Measurements from ENCODE around the gene DIPK1B.
A peak's percentile ranks its signal among the peaks of the same experiment; 100 is the strongest.

DIPK1B gene

DNA sequence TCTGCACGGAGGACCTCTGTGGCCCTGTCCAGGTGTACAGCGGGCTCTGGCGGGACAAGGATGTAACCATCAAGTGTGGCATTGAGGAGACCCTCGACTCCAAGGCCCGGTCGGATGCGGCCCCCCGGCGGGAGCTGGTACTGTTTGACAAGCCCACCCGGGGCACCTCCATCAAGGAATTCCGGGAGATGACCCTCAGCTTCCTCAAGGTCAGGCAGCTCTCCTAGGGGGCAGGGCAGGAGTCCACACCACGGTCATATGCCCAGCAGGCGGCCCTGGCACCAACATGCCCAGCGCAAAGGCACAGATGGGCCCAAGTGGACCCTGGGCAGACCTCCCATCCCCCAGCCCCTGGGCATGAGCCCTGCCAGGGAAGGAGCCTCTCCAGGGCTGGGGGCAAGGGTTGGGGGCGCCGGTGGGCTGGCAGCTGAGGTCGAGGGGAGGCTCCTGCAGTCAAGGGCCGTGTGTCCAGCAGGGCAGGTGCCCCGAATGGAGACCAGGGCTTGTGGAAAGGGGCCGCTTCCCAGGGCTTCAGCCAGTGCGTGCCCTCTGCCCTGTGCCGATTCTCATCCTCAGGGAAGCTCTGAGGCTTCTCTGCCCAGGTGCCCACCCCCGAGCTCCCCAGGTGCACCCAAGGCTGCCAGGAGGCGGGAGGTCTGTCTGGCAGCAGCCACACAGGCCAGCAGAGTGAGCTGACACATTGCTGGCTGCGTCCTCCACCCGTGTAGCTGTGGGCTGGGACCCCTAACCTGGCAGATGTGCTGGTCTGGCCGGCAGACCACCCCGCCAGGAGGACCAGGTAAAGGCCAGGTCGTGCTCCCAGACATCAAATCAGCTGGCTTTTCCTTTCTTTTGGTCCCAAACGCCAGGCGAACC is 10.0 kb downstream of the DIPK1B start:
- Histone ChIP-seq H3K27ac (ENCODE audit: extremely low read depth, low read depth, low read length) (no peak overlapping the region), H3K4me1 (ENCODE audit: control insufficient read depth, insufficient read depth, low read length) (no peaks in the 10 kb centered on the region; the same call in 1 of the 2 replicates), H3K4me3 (ENCODE audit: low read depth, low read length) (no peak overlapping the region), H3K9me3 (ENCODE audit: control insufficient read depth, insufficient read depth, low read depth, low read length) (no peaks in the 10 kb centered on the region), H3K36me3 (ENCODE audit: control insufficient read depth in 2 of 2, insufficient read depth in 1 of 2, low read length in 2 of 2) (peaks cover 0 to 74% of the 10 kb centered on the region in 2 experiments; a peak in 2 of 3 replicates)
- CTCF ChIA-PET, result interaction anchor here (0.6 to 1.6 kb wide), 2 partner anchors 28 to 36 kb away, joined by 3 to 4 read pairs; partner anchors contain the start of gene LCN8
- POLR2A ChIA-PET, result interaction anchor here (3.8 kb wide), 1 partner anchor 9 kb away, joined by 25 read pairs; the partner anchor contains the start of gene DIPK1B
- TF ChIP-seq ZNF248 (tag by site-specific recombination; IDR thresholded peaks at IDR 0.05) (no peak), ZNF140 (tag by site-specific recombination; IDR thresholded peaks at IDR 0.05) (no peak), SP7 (tag by site-specific recombination; IDR thresholded peaks at IDR 0.05) (no peak), ZNF837 (tag by site-specific recombination; IDR thresholded peaks at IDR 0.05) (no peak), ZNF24 (tag by site-specific recombination; IDR thresholded peaks at IDR 0.05) (no peak), ZNF571 (tag by site-specific recombination; IDR thresholded peaks at IDR 0.05) (no peak), ZNF239 (tag by site-specific recombination; IDR thresholded peaks at IDR 0.05) (no peak), ZNF366 (tag by site-specific recombination; conservative IDR thresholded peaks at IDR 0.05) (no peak), ZNF670 (tag by site-specific recombination; IDR thresholded peaks at IDR 0.05; ENCODE audit: low read depth) (no peak), KLF7 (tag by site-specific recombination; IDR thresholded peaks at IDR 0.05; ENCODE audit: borderline replicate concordance) (no peak), ZNF223 (tag by site-specific recombination; IDR thresholded peaks at IDR 0.05) (no peak), ZIC2 (tag by site-specific recombination; IDR thresholded peaks at IDR 0.05) (no peak), BCL11B (tag by site-specific recombination; IDR thresholded peaks at IDR 0.05; ENCODE audit: low read depth) (peak; percentile 48; the same call in 1 of the 2 replicates), BCL11A (tag by site-specific recombination; IDR thresholded peaks at IDR 0.05; ENCODE audit: low read depth) (0 out of 2 replicates have a peak, but pooled peaks have one; percentile 10), ZNF792 (tag by site-specific recombination; IDR thresholded peaks at IDR 0.05) (no peak), ZNF530 (tag by site-specific recombination; IDR thresholded peaks at IDR 0.05; ENCODE audit: low read depth) (no peak), ZNF626 (tag by site-specific recombination; IDR thresholded peaks at IDR 0.05) (no peak)
- TF ChIP-seq, protein P1, sequence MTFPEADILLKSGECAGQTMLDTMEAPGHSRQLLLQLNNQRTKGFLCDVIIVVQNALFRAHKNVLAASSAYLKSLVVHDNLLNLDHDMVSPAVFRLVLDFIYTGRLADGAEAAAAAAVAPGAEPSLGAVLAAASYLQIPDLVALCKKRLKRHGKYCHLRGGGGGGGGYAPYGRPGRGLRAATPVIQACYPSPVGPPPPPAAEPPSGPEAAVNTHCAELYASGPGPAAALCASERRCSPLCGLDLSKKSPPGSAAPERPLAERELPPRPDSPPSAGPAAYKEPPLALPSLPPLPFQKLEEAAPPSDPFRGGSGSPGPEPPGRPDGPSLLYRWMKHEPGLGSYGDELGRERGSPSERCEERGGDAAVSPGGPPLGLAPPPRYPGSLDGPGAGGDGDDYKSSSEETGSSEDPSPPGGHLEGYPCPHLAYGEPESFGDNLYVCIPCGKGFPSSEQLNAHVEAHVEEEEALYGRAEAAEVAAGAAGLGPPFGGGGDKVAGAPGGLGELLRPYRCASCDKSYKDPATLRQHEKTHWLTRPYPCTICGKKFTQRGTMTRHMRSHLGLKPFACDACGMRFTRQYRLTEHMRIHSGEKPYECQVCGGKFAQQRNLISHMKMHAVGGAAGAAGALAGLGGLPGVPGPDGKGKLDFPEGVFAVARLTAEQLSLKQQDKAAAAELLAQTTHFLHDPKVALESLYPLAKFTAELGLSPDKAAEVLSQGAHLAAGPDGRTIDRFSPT (tag by site-specific recombination; IDR thresholded peaks at IDR 0.05), result peak; percentile 81; the same call in 1 of the 2 replicates

DNA sequence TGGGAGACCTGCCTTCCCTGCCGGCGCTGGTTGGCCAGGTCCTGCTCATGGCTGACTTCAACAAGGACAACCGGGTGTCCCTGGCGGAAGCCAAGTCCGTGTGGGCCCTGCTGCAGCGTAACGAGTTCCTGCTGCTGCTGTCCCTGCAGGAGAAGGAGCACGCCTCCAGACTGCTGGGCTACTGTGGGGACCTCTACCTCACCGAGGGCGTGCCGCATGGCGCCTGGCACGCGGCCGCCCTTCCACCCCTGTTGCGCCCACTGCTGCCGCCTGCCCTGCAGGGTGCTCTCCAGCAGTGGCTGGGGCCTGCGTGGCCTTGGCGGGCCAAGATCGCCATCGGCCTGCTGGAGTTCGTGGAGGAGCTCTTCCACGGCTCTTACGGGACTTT is 10.6 kb downstream of the DIPK1B start:
- H3K9me3 ChIP-seq (ENCODE audit: control insufficient read depth, insufficient read depth, low read depth, low read length), result no peaks in the 10 kb centered on the region
- no peak overlapping the region for H3K4me3 ChIP-seq (ENCODE audit: low read depth, low read length)
- peaks cover 0 to 71% of the 10 kb centered on the region in 2 experiments; a peak in 2 of 3 replicates for H3K36me3 ChIP-seq (ENCODE audit: control insufficient read depth in 2 of 2, insufficient read depth in 1 of 2, low read length in 2 of 2)
- no peak overlapping the region for H3K27ac ChIP-seq (ENCODE audit: extremely low read depth, low read depth, low read length)
- ChIA-PET CTCF (interaction anchor here (0.6 to 1.6 kb wide), 2 partner anchors 27 to 36 kb away, joined by 3 to 4 read pairs; partner anchors contain the start of gene LCN8), POLR2A (interaction anchor here (3.8 kb wide), 1 partner anchor 9 kb away, joined by 25 read pairs; the partner anchor contains the start of gene DIPK1B)
- H3K4me1 ChIP-seq (ENCODE audit: control insufficient read depth, insufficient read depth, low read length), result no peaks in the 10 kb centered on the region; the same call in 1 of the 2 replicates
- TF ChIP-seq ZEB2 (tag by site-specific recombination; IDR thresholded peaks at IDR 0.05), result 0 out of 2 replicates have a peak, but pooled peaks have one; percentile 31
- TF ChIP-seq MZF1 (tag by site-specific recombination; IDR thresholded peaks at IDR 0.05; ENCODE audit: borderline replicate concordance), result no peak
- no peak for TF ChIP-seq ZNF654 (tag by site-specific recombination; IDR thresholded peaks at IDR 0.05; ENCODE audit: low read depth)
- no peak for TF ChIP-seq KLF16 (tag by site-specific recombination; IDR thresholded peaks at IDR 0.05)
- TF ChIP-seq, protein P2, sequence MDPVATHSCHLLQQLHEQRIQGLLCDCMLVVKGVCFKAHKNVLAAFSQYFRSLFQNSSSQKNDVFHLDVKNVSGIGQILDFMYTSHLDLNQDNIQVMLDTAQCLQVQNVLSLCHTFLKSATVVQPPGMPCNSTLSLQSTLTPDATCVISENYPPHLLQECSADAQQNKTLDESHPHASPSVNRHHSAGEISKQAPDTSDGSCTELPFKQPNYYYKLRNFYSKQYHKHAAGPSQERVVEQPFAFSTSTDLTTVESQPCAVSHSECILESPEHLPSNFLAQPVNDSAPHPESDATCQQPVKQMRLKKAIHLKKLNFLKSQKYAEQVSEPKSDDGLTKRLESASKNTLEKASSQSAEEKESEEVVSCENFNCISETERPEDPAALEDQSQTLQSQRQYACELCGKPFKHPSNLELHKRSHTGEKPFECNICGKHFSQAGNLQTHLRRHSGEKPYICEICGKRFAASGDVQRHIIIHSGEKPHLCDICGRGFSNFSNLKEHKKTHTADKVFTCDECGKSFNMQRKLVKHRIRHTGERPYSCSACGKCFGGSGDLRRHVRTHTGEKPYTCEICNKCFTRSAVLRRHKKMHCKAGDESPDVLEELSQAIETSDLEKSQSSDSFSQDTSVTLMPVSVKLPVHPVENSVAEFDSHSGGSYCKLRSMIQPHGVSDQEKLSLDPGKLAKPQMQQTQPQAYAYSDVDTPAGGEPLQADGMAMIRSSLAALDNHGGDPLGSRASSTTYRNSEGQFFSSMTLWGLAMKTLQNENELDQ (tag by site-specific recombination; IDR thresholded peaks at IDR 0.05; ENCODE audit: low read depth), result no peak
- TF ChIP-seq ZNF24 (tag by site-specific recombination; IDR thresholded peaks at IDR 0.05), result no peak
- TF ChIP-seq ZNF548 (tag by site-specific recombination; IDR thresholded peaks at IDR 0.05), result no peak
- TF ChIP-seq EGR2 (tag by site-specific recombination; IDR thresholded peaks at IDR 0.05; ENCODE audit: low read depth), result peak; percentile 67
- TF ChIP-seq, protein P3, sequence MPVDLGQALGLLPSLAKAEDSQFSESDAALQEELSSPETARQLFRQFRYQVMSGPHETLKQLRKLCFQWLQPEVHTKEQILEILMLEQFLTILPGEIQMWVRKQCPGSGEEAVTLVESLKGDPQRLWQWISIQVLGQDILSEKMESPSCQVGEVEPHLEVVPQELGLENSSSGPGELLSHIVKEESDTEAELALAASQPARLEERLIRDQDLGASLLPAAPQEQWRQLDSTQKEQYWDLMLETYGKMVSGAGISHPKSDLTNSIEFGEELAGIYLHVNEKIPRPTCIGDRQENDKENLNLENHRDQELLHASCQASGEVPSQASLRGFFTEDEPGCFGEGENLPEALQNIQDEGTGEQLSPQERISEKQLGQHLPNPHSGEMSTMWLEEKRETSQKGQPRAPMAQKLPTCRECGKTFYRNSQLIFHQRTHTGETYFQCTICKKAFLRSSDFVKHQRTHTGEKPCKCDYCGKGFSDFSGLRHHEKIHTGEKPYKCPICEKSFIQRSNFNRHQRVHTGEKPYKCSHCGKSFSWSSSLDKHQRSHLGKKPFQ (tag by site-specific recombination; IDR thresholded peaks at IDR 0.05), result no peak
- TF ChIP-seq ZNF585B (tag by site-specific recombination; IDR thresholded peaks at IDR 0.05), result no peak
- TF ChIP-seq, protein P4, sequence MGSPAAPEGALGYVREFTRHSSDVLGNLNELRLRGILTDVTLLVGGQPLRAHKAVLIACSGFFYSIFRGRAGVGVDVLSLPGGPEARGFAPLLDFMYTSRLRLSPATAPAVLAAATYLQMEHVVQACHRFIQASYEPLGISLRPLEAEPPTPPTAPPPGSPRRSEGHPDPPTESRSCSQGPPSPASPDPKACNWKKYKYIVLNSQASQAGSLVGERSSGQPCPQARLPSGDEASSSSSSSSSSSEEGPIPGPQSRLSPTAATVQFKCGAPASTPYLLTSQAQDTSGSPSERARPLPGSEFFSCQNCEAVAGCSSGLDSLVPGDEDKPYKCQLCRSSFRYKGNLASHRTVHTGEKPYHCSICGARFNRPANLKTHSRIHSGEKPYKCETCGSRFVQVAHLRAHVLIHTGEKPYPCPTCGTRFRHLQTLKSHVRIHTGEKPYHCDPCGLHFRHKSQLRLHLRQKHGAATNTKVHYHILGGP (tag by site-specific recombination; IDR thresholded peaks at IDR 0.05), result no peak

Data from HEK293 (cell line).